SK-N-SH treated with all-trans-retinoic acid at 6 μM for 48 hours (cell line): Measurements from ENCODE around the gene NANOGP8.

Experiments
- ATAC-seq: fragments of 200-7000 bp; cut with Tn5 transposase; 3 replicates; pipeline ENCODE4 v1.9.1; 2020; ENCODE audit warnings: mild to moderate bottlenecking, moderate library complexity
- BACH2 ChIP-seq: fragments of 250-450 bp; sonication (Bioruptor Pico); IDR thresholded peaks from 2 replicates; pipeline ENCODE4 v1.9.0; 2021; ENCODE audit warnings: mild to moderate bottlenecking, borderline replicate concordance
- CSDC2 ChIP-seq: fragments of 250-450 bp; sonication (Bioruptor Pico); IDR thresholded peaks from 2 replicates; pipeline ENCODE4 v1.5.0; 2020; ENCODE audit warnings: mild to moderate bottlenecking, moderate library complexity
- CSRNP3 ChIP-seq: fragments of 250-450 bp; sonication (Bioruptor Pico); IDR thresholded peaks from 2 replicates; pipeline ENCODE4 v1.5.1; 2021; ENCODE audit warnings: mild to moderate bottlenecking, moderate library complexity
- ESRRG ChIP-seq: fragments of 250-450 bp; sonication (Bioruptor Pico); IDR thresholded peaks from 2 replicates; pipeline ENCODE4 v1.6.1; 2021; ENCODE audit warnings: mild to moderate bottlenecking
- GLIS3 ChIP-seq: fragments of 250-450 bp; sonication (Bioruptor Pico); IDR thresholded peaks from 2 replicates; pipeline ENCODE4 v1.5.0; 2020; ENCODE audit warnings: mild to moderate bottlenecking, moderate library complexity
- ISL1 ChIP-seq: fragments of 250-450 bp; sonication (Bioruptor Pico); IDR thresholded peaks from 2 replicates; pipeline ENCODE4 v2.1.2; 2022; ENCODE audit warnings: mild to moderate bottlenecking, moderate library complexity
- PATZ1 ChIP-seq: fragments of 250-450 bp; sonication (Bioruptor Pico); IDR thresholded peaks from 2 replicates; pipeline ENCODE4 v1.8.0; 2020; ENCODE audit warnings: mild to moderate bottlenecking, moderate library complexity, borderline replicate concordance
- POU6F1 ChIP-seq: fragments of 250-450 bp; sonication (Bioruptor Pico); IDR thresholded peaks from 2 replicates; pipeline ENCODE4 v1.8.0; 2021; ENCODE audit warnings: low read depth, mild to moderate bottlenecking, moderate library complexity, borderline replicate concordance
- PPARA ChIP-seq: fragments of 250-450 bp; sonication (Bioruptor Pico); IDR thresholded peaks from 2 replicates; pipeline ENCODE4 v1.5.0; 2020; ENCODE audit warnings: mild to moderate bottlenecking, borderline replicate concordance
- SNAI2 ChIP-seq: fragments of 250-450 bp; sonication (Bioruptor Pico); IDR thresholded peaks from 2 replicates; pipeline ENCODE4 v1.5.0; 2020; ENCODE audit warnings: mild to moderate bottlenecking, moderate library complexity
- TCF4 ChIP-seq: fragments of 250-450 bp; sonication (Bioruptor Pico); IDR thresholded peaks from 2 replicates; pipeline ENCODE4 v1.8.0; 2021; ENCODE audit warnings: mild to moderate bottlenecking, moderate library complexity, borderline replicate concordance
- TOX ChIP-seq: fragments of 250-450 bp; sonication (Bioruptor Pico); IDR thresholded peaks from 2 replicates; pipeline ENCODE4 v1.8.0; 2021; ENCODE audit warnings: mild to moderate bottlenecking, moderate library complexity, borderline replicate concordance
- ZC3H10 ChIP-seq: fragments of 250-450 bp; sonication (Bioruptor Pico); IDR thresholded peaks from 2 replicates; pipeline ENCODE4 v1.5.1; 2021; ENCODE audit warnings: mild to moderate bottlenecking, moderate library complexity
- ZFP3 ChIP-seq: fragments of 250-450 bp; sonication (Bioruptor Pico); IDR thresholded peaks from 2 replicates; pipeline ENCODE4 v1.5.0; 2020; ENCODE audit warnings: mild to moderate bottlenecking, moderate library complexity
- ZFP30 ChIP-seq: fragments of 450-650 bp; formaldehyde crosslinking; IDR thresholded peaks from 2 replicates; pipeline ENCODE4 v1.5.0; 2022; ENCODE audit warnings: mild to moderate bottlenecking, moderate library complexity
- ZNF565 ChIP-seq: fragments of 450-650 bp; formaldehyde crosslinking; conservative IDR thresholded peaks from 2 replicates; pipeline ENCODE4 v1.5.0; 2020; ENCODE audit warnings: low read depth, mild to moderate bottlenecking, moderate library complexity
- ZNF70 ChIP-seq: fragments of 450-650 bp; formaldehyde crosslinking; IDR thresholded peaks from 2 replicates; pipeline ENCODE4 v1.5.0; 2020; ENCODE audit warnings: mild to moderate bottlenecking, moderate library complexity
- ZNF8 ChIP-seq: fragments of 450-650 bp; formaldehyde crosslinking; IDR thresholded peaks from 2 replicates; pipeline ENCODE4 v1.5.0; 2020; ENCODE audit warnings: mild to moderate bottlenecking, moderate library complexity
- TF ChIP-seq, protein P1 (sequence below): fragments of 250-450 bp; sonication (Bioruptor Pico); IDR thresholded peaks from 2 replicates; pipeline ENCODE4 v1.5.1; 2020; ENCODE audit warnings: low read depth, mild to moderate bottlenecking, moderate library complexity
- TF ChIP-seq, protein P2 (sequence below): fragments of 250-450 bp; sonication (Bioruptor Pico); IDR thresholded peaks from 2 replicates; pipeline ENCODE4 v1.5.0; 2020; ENCODE audit warnings: mild to moderate bottlenecking, moderate library complexity

NANOGP8 gene

DNA sequence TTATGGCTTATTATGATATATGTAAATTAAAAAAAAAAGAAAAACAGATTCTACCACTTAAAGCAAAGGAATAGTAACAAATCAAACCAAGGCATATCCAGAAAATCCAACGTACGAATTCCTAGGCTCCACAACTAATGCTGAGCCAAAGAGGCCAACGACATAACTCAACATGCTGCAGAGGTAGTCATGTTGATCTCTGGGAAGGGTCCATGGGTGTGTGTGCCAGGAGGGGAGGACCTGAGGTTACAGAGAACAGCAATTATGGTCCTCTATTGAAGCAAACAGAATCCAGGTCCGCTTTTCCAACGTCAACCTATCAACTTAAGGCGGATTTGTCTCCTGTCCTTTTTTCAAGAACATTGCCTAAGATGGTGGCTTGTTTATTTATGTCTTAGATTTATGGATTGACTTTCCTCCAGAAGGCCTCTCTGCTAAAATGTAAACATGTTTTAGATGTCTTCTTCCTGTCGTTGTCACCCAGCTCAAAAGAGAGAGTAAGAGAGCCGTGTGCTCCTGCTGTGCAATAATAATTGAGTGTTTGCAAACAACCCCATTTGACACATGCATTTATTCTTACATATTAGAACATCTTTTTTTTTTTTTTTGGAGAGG, 20.4 kb downstream of the NANOGP8 start (continued):
- TF ChIP-seq CSDC2 (CRISPR knock-in tag) (no peak), ZNF8 (no peak), ESRRG (CRISPR knock-in tag) (no peak)

DNA sequence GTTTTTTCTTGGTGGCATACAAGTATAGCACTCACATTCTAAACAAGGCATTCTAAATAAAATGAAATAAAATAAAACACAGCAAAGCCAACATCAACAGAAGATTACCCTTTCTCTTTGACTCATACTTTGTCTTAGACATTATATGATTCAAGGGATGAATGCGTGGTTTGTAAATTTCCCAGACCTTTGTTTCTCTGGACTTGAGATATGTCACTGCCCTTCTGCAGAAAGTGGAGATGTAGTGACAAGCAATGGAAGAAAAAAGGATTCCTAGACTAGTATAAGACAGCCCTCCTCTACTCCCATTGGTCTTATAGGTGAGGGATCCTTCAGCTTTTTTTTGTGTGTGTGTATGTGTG, 22.4 kb downstream of the NANOGP8 start:
- TF ChIP-seq ZFP3 (CRISPR knock-in tag) (no peak), PPARA (no peak), ISL1 (CRISPR knock-in tag) (no peak), POU6F1 (CRISPR knock-in tag) (no peak)
- ATAC-seq = no peak

DNA sequence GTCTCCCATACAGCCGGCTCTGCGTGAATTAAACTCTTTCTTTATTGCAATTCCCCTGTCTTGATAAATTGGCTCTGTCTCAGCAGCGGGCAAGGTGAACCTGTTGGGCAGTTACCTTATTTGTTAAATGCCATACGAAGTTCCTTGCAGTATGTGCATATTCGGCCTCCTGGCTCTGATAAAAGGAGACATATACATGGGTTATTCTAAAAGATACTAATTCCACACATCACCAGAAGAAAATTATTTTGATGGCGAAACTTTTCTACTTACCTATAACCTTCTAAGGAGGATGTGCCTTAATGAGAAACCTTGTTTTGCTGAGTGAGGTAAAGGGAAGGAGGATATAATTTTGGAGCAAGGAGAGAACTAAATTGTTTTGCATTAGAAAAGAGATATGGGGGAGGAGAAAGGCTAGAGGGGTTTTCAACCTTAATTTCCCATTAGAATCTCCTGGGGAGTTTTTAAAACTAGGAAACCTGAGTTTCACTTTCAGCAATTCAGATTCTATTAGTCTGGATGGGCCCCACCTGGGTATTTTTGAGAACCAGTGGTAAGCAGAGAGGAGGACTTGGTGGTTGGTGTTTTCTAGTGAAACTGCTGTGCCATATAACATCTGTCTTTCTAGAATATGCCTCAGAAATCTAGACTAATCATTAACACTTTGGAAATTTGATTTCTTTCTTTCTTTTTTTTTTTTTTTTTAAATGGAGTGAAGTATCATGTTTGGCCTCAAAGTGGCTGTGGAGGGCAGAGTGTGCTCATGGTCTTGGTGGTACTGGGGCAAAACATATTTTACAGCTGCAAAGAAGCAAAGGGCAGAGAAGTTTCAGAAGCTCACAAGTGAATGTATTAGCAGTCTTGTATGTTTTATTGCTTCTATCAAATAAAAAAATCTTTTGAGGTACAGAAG, 23.0 kb downstream of the NANOGP8 start:
- no peak for ATAC-seq
- TF ChIP-seq PPARA = no peak
- TF ChIP-seq, all 23 proteins: peak for 0

- TF ChIP-seq, protein P1, sequence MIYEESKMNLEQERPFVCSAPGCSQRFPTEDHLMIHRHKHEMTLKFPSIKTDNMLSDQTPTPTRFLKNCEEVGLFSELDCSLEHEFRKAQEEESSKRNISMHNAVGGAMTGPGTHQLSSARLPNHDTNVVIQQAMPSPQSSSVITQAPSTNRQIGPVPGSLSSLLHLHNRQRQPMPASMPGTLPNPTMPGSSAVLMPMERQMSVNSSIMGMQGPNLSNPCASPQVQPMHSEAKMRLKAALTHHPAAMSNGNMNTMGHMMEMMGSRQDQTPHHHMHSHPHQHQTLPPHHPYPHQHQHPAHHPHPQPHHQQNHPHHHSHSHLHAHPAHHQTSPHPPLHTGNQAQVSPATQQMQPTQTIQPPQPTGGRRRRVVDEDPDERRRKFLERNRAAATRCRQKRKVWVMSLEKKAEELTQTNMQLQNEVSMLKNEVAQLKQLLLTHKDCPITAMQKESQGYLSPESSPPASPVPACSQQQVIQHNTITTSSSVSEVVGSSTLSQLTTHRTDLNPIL (CRISPR knock-in tag) = no peak
- TF ChIP-seq ZNF565 (no peak), BACH2 (CRISPR knock-in tag) (no peak), TCF4 (no peak), CSDC2 (CRISPR knock-in tag) (no peak), ZC3H10 (CRISPR knock-in tag) (no peak), SNAI2 (CRISPR knock-in tag) (no peak), PATZ1 (no peak), GLIS3 (no peak), CSRNP3 (CRISPR knock-in tag) (no peak), ZNF70 (CRISPR knock-in tag) (no peak), ZFP30 (no peak), TOX (CRISPR knock-in tag) (no peak), POU6F1 (CRISPR knock-in tag) (no peak), ISL1 (CRISPR knock-in tag) (no peak), PPARA (no peak)
- TF ChIP-seq, protein P2, sequence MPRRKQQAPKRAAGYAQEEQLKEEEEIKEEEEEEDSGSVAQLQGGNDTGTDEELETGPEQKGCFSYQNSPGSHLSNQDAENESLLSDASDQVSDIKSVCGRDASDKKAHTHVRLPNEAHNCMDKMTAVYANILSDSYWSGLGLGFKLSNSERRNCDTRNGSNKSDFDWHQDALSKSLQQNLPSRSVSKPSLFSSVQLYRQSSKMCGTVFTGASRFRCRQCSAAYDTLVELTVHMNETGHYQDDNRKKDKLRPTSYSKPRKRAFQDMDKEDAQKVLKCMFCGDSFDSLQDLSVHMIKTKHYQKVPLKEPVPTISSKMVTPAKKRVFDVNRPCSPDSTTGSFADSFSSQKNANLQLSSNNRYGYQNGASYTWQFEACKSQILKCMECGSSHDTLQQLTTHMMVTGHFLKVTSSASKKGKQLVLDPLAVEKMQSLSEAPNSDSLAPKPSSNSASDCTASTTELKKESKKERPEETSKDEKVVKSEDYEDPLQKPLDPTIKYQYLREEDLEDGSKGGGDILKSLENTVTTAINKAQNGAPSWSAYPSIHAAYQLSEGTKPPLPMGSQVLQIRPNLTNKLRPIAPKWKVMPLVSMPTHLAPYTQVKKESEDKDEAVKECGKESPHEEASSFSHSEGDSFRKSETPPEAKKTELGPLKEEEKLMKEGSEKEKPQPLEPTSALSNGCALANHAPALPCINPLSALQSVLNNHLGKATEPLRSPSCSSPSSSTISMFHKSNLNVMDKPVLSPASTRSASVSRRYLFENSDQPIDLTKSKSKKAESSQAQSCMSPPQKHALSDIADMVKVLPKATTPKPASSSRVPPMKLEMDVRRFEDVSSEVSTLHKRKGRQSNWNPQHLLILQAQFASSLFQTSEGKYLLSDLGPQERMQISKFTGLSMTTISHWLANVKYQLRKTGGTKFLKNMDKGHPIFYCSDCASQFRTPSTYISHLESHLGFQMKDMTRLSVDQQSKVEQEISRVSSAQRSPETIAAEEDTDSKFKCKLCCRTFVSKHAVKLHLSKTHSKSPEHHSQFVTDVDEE (CRISPR knock-in tag) = no peak
These were observed 23.8 kb downstream of the NANOGP8 start for GRCh38 chr15:35061161-35061824.

More at GRCh38 chr15:35061161-35061824, 23.8 kb downstream of the NANOGP8 start:
- ATAC-seq = no peak
